ENCODE data around the gene ERI2. TPM values are rescaled to one million over a fixed set of nuclear protein-coding genes. Genes with fewer than 3 reads are reported as not detected.

The ERI2 gene
- 11.9 and 12.5 TPM in 2 replicates for polyA plus RNA-seq

GRCh38 chr16:20806168-20807050 is at the start of gene ERI2, which contains the start of gene REXO5:
Gene ERI2, minus strand, starts transcription at chr16:20806472. Its CDS starts 42 bp downstream, at chr16:20806430.
Gene REXO5, plus strand, starts transcription at chr16:20806527. Its CDS starts 427 bp downstream, at chr16:20806954.

GRCh38 chr16:20763461-20764232 is 42.6 kb downstream of the ERI2 start, which contains the start of gene ACSM3:
Gene ACSM3, plus strand, starts transcription at chr16:20764014. Its CDS starts 6,021 bp downstream, at chr16:20770035.

Other genes starting within 250 kb of the ERI2 start
- gene ACSM2B, start 230.1 kb downstream of the ERI2 start, polyA plus RNA-seq: not detected in 2 replicates
- gene ACSM1, start 108.8 kb downstream of the ERI2 start, polyA plus RNA-seq: 1.2 TPM in 1 of 2 replicates, not detected in the other
- 19.6 and 26.6 TPM in 2 replicates for gene THUMPD1, start 64.7 kb downstream of the ERI2 start, polyA plus RNA-seq
- 1.1 TPM in 1 of 2 replicates, not detected in the other for gene ACSM3, start 42.5 kb downstream of the ERI2 start, polyA plus RNA-seq
- 0.23 and 1.1 TPM in 2 replicates for gene REXO5, start 55 bp upstream of the ERI2 start, polyA plus RNA-seq
- gene DCUN1D3, start 93.9 kb upstream of the ERI2 start, polyA plus RNA-seq: 1.7 and 2.7 TPM in 2 replicates
- gene LYRM1, start 94.3 kb upstream of the ERI2 start, polyA plus RNA-seq: 38.6 and 63.8 TPM in 2 replicates